DOHH2 (cell line): ENCODE measurements around the gene PHYH.

Experiments used
- H3F3A ChIP-seq: fragments of 200-600 bp; sonication (generic), shearing (Covaris generic); 2 replicates; pipeline ENCODE4 v1.6.0; 2016; ENCODE audit warnings: antibody characterized with exemption, mild to moderate bottlenecking; ENCODE audit not compliant: control insufficient read depth, insufficient read depth
- H3K27ac ChIP-seq: fragments of 200-600 bp; sonication (generic); 2 replicates; pipeline ENCODE4 v1.5.1; 2014; ENCODE audit warnings: low read depth, mild to moderate bottlenecking, low read length, moderate library complexity
- H3K27me3 ChIP-seq: fragments of 200-600 bp; sonication (generic); 2 replicates; pipeline ENCODE4 v1.6.1; 2014; ENCODE audit warnings: mild to moderate bottlenecking, low read length, mixed read lengths; ENCODE audit not compliant: control insufficient read depth
- H3K36me3 ChIP-seq: fragments of 200-600 bp; sonication (generic); 2 replicates; pipeline ENCODE4 v1.6.1; 2014; ENCODE audit warnings: mild to moderate bottlenecking, low read length, moderate library complexity, mixed read lengths; ENCODE audit not compliant: control insufficient read depth
- H3K4me1 ChIP-seq: fragments of 200-600 bp; sonication (generic); 2 replicates; pipeline ENCODE4 v1.6.1; 2014; ENCODE audit warnings: mild to moderate bottlenecking, low read length, mixed read lengths; ENCODE audit not compliant: control insufficient read depth
- H3K4me2 ChIP-seq: fragments of 200-600 bp; sonication (generic); 2 replicates; pipeline ENCODE4 v1.6.0; 2014; ENCODE audit warnings: mild to moderate bottlenecking, low read length, moderate library complexity
- H3K4me3 ChIP-seq: fragments of 200-600 bp; sonication (generic); 2 replicates; pipeline ENCODE4 v1.5.1; 2014; ENCODE audit warnings: mild to moderate bottlenecking, low read length, mixed read lengths
- H3K79me2 ChIP-seq: fragments of 200-600 bp; sonication (generic); 2 replicates; pipeline ENCODE4 v1.6.1; 2014; ENCODE audit warnings: mild to moderate bottlenecking, low read length, mixed read lengths; ENCODE audit not compliant: control insufficient read depth
- H3K9me2 ChIP-seq: fragments of 200-600 bp; sonication (generic); replicated peaks from 2 replicates; pipeline ENCODE4 v1.6.1; 2014; ENCODE audit warnings: mild to moderate bottlenecking, low read length, mixed read lengths; ENCODE audit not compliant: control insufficient read depth
- H3K9me3 ChIP-seq: fragments of 200-600 bp; sonication (generic); 2 replicates; pipeline ENCODE4 v1.6.1; 2014; ENCODE audit warnings: antibody characterized with exemption, low read length, mixed read lengths; ENCODE audit not compliant: control insufficient read depth, insufficient read depth
- H4K20me1 ChIP-seq: fragments of 200-600 bp; sonication (generic); 2 replicates; pipeline ENCODE4 v1.6.0; 2014; ENCODE audit warnings: low read depth, mild to moderate bottlenecking, antibody characterized with exemption, low read length, moderate library complexity; ENCODE audit not compliant: control insufficient read depth, insufficient read depth
- EZH2phosphoT487 ChIP-seq: fragments of 200-600 bp; sonication (generic); IDR thresholded peaks from 2 replicates; pipeline ENCODE4 v1.6.1; 2017; ENCODE audit warnings: borderline replicate concordance, mild to moderate bottlenecking, antibody characterized with exemption, low read length, moderate library complexity, mixed read lengths
- TF ChIP-seq, protein P1 (sequence below): fragments of 200-600 bp; sonication (generic); IDR thresholded peaks from one replicate; pipeline ENCODE4 v1.5.1; 2014; ENCODE audit warnings: antibody characterized with exemption, mild to moderate bottlenecking, low read depth, low read length; ENCODE audit not compliant: poor library complexity, severe bottlenecking

Gene PHYH

DNA sequence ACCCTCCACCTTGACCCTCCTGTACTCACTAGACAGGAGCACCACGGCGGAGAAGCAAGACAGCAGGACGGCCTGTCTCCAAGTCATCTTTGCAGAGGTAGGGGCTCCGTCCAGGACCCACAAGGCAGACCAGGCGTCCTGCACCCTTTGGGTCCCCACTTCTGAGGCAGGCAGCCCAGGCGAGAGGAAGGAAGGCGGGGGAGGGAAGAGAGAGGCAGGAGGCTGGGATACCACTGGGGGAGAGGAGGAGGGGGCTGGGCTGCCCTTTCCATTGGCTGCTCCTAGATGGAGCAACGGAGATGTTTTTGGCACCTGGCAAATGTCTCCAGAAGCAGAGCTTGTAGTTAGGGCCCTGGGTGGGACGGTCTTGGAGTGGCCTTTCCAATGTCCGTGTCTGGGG is 65.7 kb downstream of the PHYH start, which contains the start of gene UCMA:
TSS of gene UCMA (minus strand) at position 203 of the 400 bp plus-strand sequence. CDS start at position 87, 116 bp downstream.
- no peak within 1 kb of the TSS for H3K4me2 ChIP-seq
- no peaks in the 10 kb centered on the region for H3K79me2 ChIP-seq
- no peaks in the 10 kb centered on the region for H3F3A ChIP-seq
- no peak within 1 kb of the TSS for H3K4me3 ChIP-seq
- H3K9me2 ChIP-seq = no peaks in the 10 kb centered on the region
- no peaks in the 10 kb centered on the region for H3K36me3 ChIP-seq
- H4K20me1 ChIP-seq = no peaks in the 10 kb centered on the region
- peaks cover 2% of the 10 kb centered on the region; the same call in 1 of the 2 replicates for H3K27me3 ChIP-seq
- no peaks in the 10 kb centered on the region for H3K9me3 ChIP-seq
- TF ChIP-seq EZH2phosphoT487 = no peak
- TF ChIP-seq, protein P1, sequence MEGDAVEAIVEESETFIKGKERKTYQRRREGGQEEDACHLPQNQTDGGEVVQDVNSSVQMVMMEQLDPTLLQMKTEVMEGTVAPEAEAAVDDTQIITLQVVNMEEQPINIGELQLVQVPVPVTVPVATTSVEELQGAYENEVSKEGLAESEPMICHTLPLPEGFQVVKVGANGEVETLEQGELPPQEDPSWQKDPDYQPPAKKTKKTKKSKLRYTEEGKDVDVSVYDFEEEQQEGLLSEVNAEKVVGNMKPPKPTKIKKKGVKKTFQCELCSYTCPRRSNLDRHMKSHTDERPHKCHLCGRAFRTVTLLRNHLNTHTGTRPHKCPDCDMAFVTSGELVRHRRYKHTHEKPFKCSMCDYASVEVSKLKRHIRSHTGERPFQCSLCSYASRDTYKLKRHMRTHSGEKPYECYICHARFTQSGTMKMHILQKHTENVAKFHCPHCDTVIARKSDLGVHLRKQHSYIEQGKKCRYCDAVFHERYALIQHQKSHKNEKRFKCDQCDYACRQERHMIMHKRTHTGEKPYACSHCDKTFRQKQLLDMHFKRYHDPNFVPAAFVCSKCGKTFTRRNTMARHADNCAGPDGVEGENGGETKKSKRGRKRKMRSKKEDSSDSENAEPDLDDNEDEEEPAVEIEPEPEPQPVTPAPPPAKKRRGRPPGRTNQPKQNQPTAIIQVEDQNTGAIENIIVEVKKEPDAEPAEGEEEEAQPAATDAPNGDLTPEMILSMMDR = no peak
- H3K4me1 ChIP-seq = no peaks in the 10 kb centered on the region
- H3K27ac ChIP-seq = no peak within 1 kb of the TSS

- Histone ChIP-seq H3K27ac (no peak overlapping the region), H3K4me3 (no peak overlapping the region), H3K79me2 (no peaks in the 10 kb centered on the region), H3K36me3 (no peaks in the 10 kb centered on the region), H3K27me3 (peaks cover 2% of the 10 kb centered on the region; the same call in 1 of the 2 replicates), H3K4me1 (peaks cover 3% of the 10 kb centered on the region), H3K9me2 (no peaks in the 10 kb centered on the region), H3K4me2 (no peak overlapping the region), H3K9me3 (no peaks in the 10 kb centered on the region), H4K20me1 (no peaks in the 10 kb centered on the region), H3F3A (no peaks in the 10 kb centered on the region)
- TF ChIP-seq, protein P1 = no peak
- no peak for TF ChIP-seq EZH2phosphoT487
Measured at GRCh38 chr10:13233358-13233757, 66.5 kb downstream of the PHYH start.

DNA sequence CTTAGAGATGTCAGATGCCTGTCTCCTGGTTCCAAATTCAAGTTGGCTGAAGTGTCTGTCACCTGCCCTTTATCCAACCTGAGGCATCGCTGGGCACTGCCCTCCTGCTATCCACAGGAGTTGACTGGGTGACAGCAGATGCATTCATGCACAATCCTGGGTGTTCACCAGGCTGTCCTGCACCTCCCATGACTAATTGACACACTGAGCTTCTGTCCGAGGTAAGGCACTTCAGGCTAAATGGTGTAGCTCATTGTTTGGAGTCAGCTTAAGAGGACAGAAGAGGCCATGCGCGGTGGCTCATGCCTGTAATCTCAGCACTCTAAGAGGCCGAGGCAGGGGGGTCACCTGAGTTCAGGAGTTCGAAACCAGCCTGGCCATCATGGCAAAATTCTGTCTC is 68.1 kb downstream of the PHYH start:
- no peak overlapping the region for H3K4me3 ChIP-seq
- no peak for TF ChIP-seq EZH2phosphoT487
- TF ChIP-seq, protein P1 = no peak
- no peaks in the 10 kb centered on the region for H3K9me3 ChIP-seq
- no peak overlapping the region for H3K27ac ChIP-seq
- H3K4me1 ChIP-seq = peaks cover 17% of the 10 kb centered on the region
- no peaks in the 10 kb centered on the region for H3K36me3 ChIP-seq
- H3F3A ChIP-seq = no peaks in the 10 kb centered on the region
- no peaks in the 10 kb centered on the region for H4K20me1 ChIP-seq
- no peaks in the 10 kb centered on the region for H3K79me2 ChIP-seq
- no peak overlapping the region for H3K4me2 ChIP-seq
- H3K9me2 ChIP-seq = no peaks in the 10 kb centered on the region
- peaks cover 2% of the 10 kb centered on the region; the same call in 1 of the 2 replicates for H3K27me3 ChIP-seq

DNA sequence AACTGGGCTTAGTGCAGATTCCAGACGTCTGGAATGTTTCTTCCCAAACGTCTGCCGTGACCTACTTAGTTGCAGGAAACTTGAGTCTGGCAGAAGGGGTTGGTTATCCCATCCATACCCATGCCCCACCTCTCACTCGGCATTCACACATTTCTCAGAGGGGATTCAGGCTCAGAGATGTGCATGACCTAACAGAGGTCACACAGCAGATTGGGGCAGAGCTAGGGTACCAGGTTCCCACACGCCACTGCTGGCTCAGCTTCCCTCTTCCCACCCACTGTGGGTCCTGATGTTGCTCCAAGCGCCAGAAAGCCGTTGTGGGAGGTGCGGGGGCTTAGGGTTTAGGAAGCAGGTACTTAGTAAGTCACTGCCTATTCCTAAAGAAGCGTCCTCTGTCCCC is 68.7 kb downstream of the PHYH start:
- no peaks in the 10 kb centered on the region for H3F3A ChIP-seq
- no peaks in the 10 kb centered on the region for H3K79me2 ChIP-seq
- no peak overlapping the region for H3K27ac ChIP-seq
- no peak overlapping the region for H3K4me3 ChIP-seq
- H3K27me3 ChIP-seq = peaks cover 2% of the 10 kb centered on the region; the same call in 1 of the 2 replicates
- no peaks in the 10 kb centered on the region for H4K20me1 ChIP-seq
- TF ChIP-seq EZH2phosphoT487 = no peak
- TF ChIP-seq, protein P1 = no peak
- no peaks in the 10 kb centered on the region for H3K9me2 ChIP-seq
- peaks cover 17% of the 10 kb centered on the region for H3K4me1 ChIP-seq
- H3K9me3 ChIP-seq = no peaks in the 10 kb centered on the region
- H3K36me3 ChIP-seq = no peaks in the 10 kb centered on the region
- H3K4me2 ChIP-seq = no peak overlapping the region
